ENCODE data around the gene ADIPOR1. TPM values are rescaled to one million over a fixed set of nuclear protein-coding genes. Genes with fewer than 3 reads are reported as not detected.
"Not testable (repeated sequence)": the region's sequence is repeated elsewhere in the genome, so short reads cannot be mapped to it uniquely, and the experiment has no call there.

The ADIPOR1 gene
- 83.2 and 101 TPM in 2 replicates for total RNA-seq (2014; rRNA removed; shearing (Covaris generic))
- 110 and 111 TPM in 2 replicates for polyA plus RNA-seq (2016; fragmentation: Nextera tagmentation; extraction: Ambion mirVana)

GRCh38 chr1:202957733-202958543 is at the start of gene ADIPOR1:
Gene ADIPOR1, minus strand, starts transcription at chr1:202958312. Its CDS starts 7,242 bp downstream, at chr1:202951070.
- Histone ChIP-seq H3K4me3 (peak within 1 kb of the TSS; percentile 92), H3K4me1 (ENCODE audit: insufficient read depth) (peaks cover 29% of the 10 kb centered on the region), H3K9me3 (ENCODE audit: low read depth) (no peaks in the 10 kb centered on the region), H3K27me3 (replicated peaks; ENCODE audit: insufficient read depth) (no peaks in the 10 kb centered on the region), H3F3A (ENCODE audit: insufficient read depth) (peaks cover 34% of the 10 kb centered on the region), H3K27ac (peak within 1 kb of the TSS; percentile 76), H4K20me1 (ENCODE audit: insufficient read depth) (no peaks in the 10 kb centered on the region), H3K4me2 (ENCODE audit: unreplicated experiment) (peak within 1 kb of the TSS; percentile 93), H2AFZ (peak within 1 kb of the TSS; percentile 95), H3K36me3 (ENCODE audit: low read depth) (no peaks in the 10 kb centered on the region), H3K79me2 (ENCODE audit: insufficient read depth) (peaks cover 51% of the 10 kb centered on the region), H3K9me2 (ENCODE audit: insufficient read depth) (no peaks in the 10 kb centered on the region), H3K9ac (peak within 1 kb of the TSS; percentile 97)
- no peak for TF ChIP-seq EZH2phosphoT487 (IDR thresholded peaks at IDR 0.05; ENCODE audit: insufficient read depth, low read depth)
- TF ChIP-seq EZH2 (IDR thresholded peaks at IDR 0.05; ENCODE audit: insufficient read depth, poor library complexity, severe bottlenecking), result no peak
- peak; percentile 96 for DNase-seq
- in situ Hi-C loops (cut with MboI), result no loop called here
- WGBS, 2 experiments (ENCODE audit: low coverage in 1 of 2, low lambda C conversion rate in 2 of 2, missing lambda C conversion rate in 2 of 2), result 1 to 2% methylated on average over 56 to 60 of the region's 86 CpGs

DNA sequence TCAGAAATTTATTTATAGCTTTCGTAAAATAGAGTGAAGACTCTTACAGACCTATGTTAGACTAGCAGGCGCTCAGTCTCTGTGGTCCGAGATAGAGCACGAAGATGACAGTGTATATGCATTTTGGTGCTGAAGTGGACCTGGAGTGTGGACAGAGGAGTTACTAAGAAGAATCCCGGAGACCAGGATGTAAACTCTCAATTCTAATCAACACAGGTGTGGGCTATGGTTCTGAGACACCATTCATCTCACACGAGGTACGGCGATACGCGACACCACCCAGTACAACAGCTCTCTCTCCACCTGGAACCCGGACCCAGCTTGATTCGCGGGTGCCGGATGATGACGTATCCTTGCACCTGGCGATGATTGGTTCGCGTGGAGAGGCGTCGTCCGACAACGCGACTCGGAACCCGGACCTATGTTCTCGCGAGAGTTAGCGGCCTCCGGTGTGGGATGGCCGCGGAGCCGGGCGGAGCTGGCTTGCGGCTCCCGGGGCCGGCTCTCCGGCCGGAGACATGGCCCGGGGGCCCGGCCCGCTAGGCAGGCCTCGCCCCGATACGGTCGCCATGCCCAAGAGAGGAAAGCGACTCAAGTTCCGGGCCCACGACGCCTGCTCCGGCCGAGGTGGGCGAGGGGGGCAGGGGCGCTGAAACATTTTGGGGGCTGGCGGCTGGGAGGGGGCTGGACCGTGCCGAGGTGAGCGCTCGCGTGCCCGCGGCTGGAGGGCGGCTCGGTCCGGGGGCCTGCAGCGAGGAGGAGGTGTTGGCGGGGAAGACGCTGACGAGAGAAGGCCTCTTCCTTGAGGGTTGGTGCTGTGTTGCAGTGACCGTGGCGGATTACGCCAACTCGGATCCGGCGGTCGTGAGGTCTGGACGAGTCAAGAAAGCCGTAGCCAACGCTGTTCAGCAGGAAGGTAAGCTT is 49.1 kb upstream of the ADIPOR1 start, which contains the start of gene TMEM183A:
TSS of gene TMEM183A (plus strand) at position 427 of the 924 bp plus-strand sequence. CDS start at position 519, 92 bp downstream.
- H3K27ac ChIP-seq, result peak within 1 kb of the TSS; percentile 78
- in situ Hi-C loops (cut with MboI), result no loop called here
- H3K4me3 ChIP-seq, result peak within 1 kb of the TSS; percentile 87
- DNase-seq, result peak; percentile 99
- H3K9me2 ChIP-seq (ENCODE audit: insufficient read depth), result no peaks in the 10 kb centered on the region
- peaks cover 31% of the 10 kb centered on the region for H3K36me3 ChIP-seq (ENCODE audit: low read depth)
- H3K4me2 ChIP-seq (ENCODE audit: unreplicated experiment), result peak within 1 kb of the TSS; percentile 99
- peaks cover 46% of the 10 kb centered on the region for H3K79me2 ChIP-seq (ENCODE audit: insufficient read depth)
- H3F3A ChIP-seq (ENCODE audit: insufficient read depth), result peaks cover 12% of the 10 kb centered on the region; the same call in 1 of the 2 replicates
- H3K27me3 ChIP-seq (replicated peaks; ENCODE audit: insufficient read depth), result no peaks in the 10 kb centered on the region
- peak within 1 kb of the TSS; percentile 98 for H2AFZ ChIP-seq
- H3K4me1 ChIP-seq (ENCODE audit: insufficient read depth), result peaks cover 10% of the 10 kb centered on the region
- peak within 1 kb of the TSS; percentile 88 for H3K9ac ChIP-seq
- H3K9me3 ChIP-seq (ENCODE audit: low read depth), result no peaks in the 10 kb centered on the region
- TF ChIP-seq EZH2phosphoT487 (IDR thresholded peaks at IDR 0.05; ENCODE audit: insufficient read depth, low read depth), result no peak
- no peak for TF ChIP-seq EZH2 (IDR thresholded peaks at IDR 0.05; ENCODE audit: insufficient read depth, poor library complexity, severe bottlenecking)
- no peaks in the 10 kb centered on the region for H4K20me1 ChIP-seq (ENCODE audit: insufficient read depth)
- WGBS, 2 experiments (ENCODE audit: low coverage in 1 of 2, low lambda C conversion rate in 2 of 2, missing lambda C conversion rate in 2 of 2), result 1 to 2% methylated on average over 58 to 78 of the region's 78 CpGs

GRCh38 chr1:203005395-203006142 is 47.5 kb upstream of the ADIPOR1 start:
- H3K4me3 ChIP-seq; H3K9me2 ChIP-seq (ENCODE audit: insufficient read depth); H3K4me2 ChIP-seq (ENCODE audit: unreplicated experiment); H3K4me1 ChIP-seq (ENCODE audit: insufficient read depth); H4K20me1 ChIP-seq (ENCODE audit: insufficient read depth); H3K9me3 ChIP-seq (ENCODE audit: low read depth); H3K9ac ChIP-seq; H3K27ac ChIP-seq; in situ Hi-C loops (cut with MboI); DNase-seq; H3K27me3 ChIP-seq (replicated peaks; ENCODE audit: insufficient read depth): not testable (repeated sequence)
- H2AFZ ChIP-seq, result peak overlapping the region; percentile 98
- H3F3A ChIP-seq (ENCODE audit: insufficient read depth), result peaks cover 12% of the 10 kb centered on the region; the same call in 1 of the 2 replicates
- peaks cover 16% of the 10 kb centered on the region for H3K36me3 ChIP-seq (ENCODE audit: low read depth)
- WGBS, 2 experiments (ENCODE audit: low coverage in 1 of 2, low lambda C conversion rate in 2 of 2, missing lambda C conversion rate in 2 of 2), result 69 to 73% methylated on average over 17 of the region's 17 CpGs
- H3K79me2 ChIP-seq (ENCODE audit: insufficient read depth), result peaks cover 30% of the 10 kb centered on the region

All from GM23248 (cell line).